Fibroblast of pulmonary artery (primary cell): ENCODE measurements around the gene LRRTM3.

Experiments
- DNase-seq: peaks from one replicate; pipeline ENCODE4 v3.0.0-alpha.2; 2010; ENCODE audit warnings: low read depth
- H3K4me3 ChIP-seq: replicated peaks from 2 replicates; pipeline ENCODE4 v1.5.1; 2011; ENCODE audit warnings: low read depth, mild to moderate bottlenecking, control low read depth, low read length, moderate library complexity
- CTCF ChIP-seq: IDR thresholded peaks from 2 replicates; pipeline ENCODE4 v1.5.1; 2011; ENCODE audit warnings: mild to moderate bottlenecking, control low read depth, low read length, inconsistent platforms; ENCODE audit errors: missing control alignments

The LRRTM3 gene

DNA sequence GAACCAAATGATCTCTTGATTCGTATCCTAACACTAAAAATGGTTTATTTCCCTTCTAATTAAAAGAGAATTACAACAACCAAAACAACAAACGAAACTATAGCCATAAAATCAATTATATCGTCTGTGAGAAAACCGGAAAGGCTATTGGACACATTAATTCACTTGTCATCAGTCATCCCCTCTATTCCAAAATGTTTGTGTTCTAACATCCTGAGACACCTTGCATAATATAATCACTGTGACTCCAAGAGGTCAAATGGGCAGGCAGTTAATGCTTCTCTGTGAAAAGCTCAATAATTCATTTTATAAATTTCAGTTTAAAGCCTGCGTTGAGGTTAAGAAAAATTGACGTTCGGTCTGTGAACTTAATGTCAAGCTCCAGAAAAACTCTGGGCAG is 463 bp upstream of the LRRTM3 start:
- DNase-seq: no peak
- no peak for TF ChIP-seq CTCF
- H3K4me3 ChIP-seq: no peak overlapping the region

DNA sequence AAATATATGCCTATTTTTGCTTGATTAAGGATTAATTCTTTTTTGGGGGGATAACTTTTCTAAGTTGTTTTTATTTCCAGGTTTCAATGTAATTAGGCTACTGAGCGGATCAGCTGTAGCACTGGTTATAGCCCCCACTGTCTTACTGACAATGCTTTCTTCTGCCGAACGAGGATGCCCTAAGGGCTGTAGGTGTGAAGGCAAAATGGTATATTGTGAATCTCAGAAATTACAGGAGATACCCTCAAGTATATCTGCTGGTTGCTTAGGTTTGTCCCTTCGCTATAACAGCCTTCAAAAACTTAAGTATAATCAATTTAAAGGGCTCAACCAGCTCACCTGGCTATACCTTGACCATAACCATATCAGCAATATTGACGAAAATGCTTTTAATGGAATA is 1.0 kb downstream of the LRRTM3 start:
- no peak for DNase-seq
- H3K4me3 ChIP-seq: no peak overlapping the region
- TF ChIP-seq CTCF: no peak

- no peak overlapping the region for H3K4me3 ChIP-seq
- no peak for TF ChIP-seq CTCF
Measured at GRCh38 chr10:66927251-66927935, 1.6 kb downstream of the LRRTM3 start.

DNA sequence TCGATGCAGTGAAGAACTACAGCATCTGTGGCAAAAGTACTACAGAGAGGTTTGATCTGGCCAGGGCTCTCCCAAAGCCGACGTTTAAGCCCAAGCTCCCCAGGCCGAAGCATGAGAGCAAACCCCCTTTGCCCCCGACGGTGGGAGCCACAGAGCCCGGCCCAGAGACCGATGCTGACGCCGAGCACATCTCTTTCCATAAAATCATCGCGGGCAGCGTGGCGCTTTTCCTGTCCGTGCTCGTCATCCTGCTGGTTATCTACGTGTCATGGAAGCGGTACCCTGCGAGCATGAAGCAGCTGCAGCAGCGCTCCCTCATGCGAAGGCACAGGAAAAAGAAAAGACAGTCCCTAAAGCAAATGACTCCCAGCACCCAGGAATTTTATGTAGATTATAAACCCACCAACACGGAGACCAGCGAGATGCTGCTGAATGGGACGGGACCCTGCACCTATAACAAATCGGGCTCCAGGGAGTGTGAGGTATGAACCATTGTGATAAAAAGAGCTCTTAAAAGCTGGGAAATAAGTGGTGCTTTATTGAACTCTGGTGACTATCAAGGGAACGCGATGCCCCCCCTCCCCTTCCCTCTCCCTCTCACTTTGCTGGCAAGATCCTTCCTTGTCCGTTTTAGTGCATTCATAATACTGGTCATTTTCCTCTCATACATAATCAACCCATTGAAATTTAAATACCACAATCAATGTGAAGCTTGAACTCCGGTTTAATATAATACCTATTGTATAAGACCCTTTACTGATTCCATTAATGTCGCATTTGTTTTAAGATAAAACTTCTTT is 2.3 kb downstream of the LRRTM3 start:
- no peak for TF ChIP-seq CTCF
- no peak overlapping the region for H3K4me3 ChIP-seq
- DNase-seq: peak; percentile 2

More at GRCh38 chr10:66927251-66927935, 1.6 kb downstream of the LRRTM3 start:
- no peak for DNase-seq

DNA sequence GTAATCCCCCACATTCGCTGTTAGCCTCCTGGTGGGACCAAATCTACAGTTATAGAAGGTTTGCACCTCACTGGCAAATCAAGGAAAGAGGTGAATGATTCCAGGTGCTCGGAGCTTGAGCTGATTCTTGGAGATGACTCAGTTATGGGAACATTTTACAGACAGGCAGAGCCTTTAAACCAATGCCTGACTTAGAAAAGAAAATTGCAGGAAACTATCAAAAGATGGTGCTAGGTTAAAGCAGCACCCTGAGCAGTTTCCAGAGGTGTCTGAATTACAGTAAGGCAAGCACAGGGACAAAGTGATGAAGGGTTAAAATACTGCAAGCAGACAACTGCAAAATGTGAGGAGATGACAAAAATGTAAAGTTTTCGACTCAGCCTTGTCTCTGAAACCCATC is 2.9 kb downstream of the LRRTM3 start:
- no peak for DNase-seq
- no peak overlapping the region for H3K4me3 ChIP-seq
- no peak for TF ChIP-seq CTCF

GRCh38 chr10:66929375-66929774 is 3.5 kb downstream of the LRRTM3 start:
- no peak for TF ChIP-seq CTCF
- no peak overlapping the region for H3K4me3 ChIP-seq
- DNase-seq: no peak
